Mesendoderm (in vitro differentiated cells): ENCODE results near the gene TEX28.

Experiments
- DNase-seq: peaks from one replicate; pipeline ENCODE4 v3.0.0; 2013
- H2AK5ac ChIP-seq: 2 replicates; pipeline ENCODE4 v1.6.1; 2013; ENCODE audit warnings: low read length, inconsistent platforms
- H2BK120ac ChIP-seq: 2 replicates; pipeline ENCODE4 v1.6.1; 2013; ENCODE audit warnings: low read depth, mild to moderate bottlenecking, low read length, moderate library complexity, mixed read lengths
- H2BK15ac ChIP-seq: replicated peaks from 2 replicates; pipeline ENCODE4 v1.6.1; 2013; ENCODE audit warnings: low read depth, mild to moderate bottlenecking, moderate library complexity
- H2BK5ac ChIP-seq: 2 replicates; pipeline ENCODE4 v1.6.1; 2013; ENCODE audit warnings: low read length, inconsistent platforms
- H3K18ac ChIP-seq: 2 replicates; pipeline ENCODE4 v1.6.1; 2013; ENCODE audit warnings: mild to moderate bottlenecking, low read length, mixed read lengths
- H3K23ac ChIP-seq: one replicate; pipeline ENCODE4 v1.6.1; 2013; ENCODE audit warnings: low read length
- H3K27ac ChIP-seq: 2 replicates; pipeline ENCODE4 v1.5.1; 2013; ENCODE audit warnings: low read depth, mild to moderate bottlenecking, inconsistent platforms, low read length, moderate library complexity
- H3K27me3 ChIP-seq: 2 replicates; pipeline ENCODE4 v1.6.1; 2013; ENCODE audit warnings: low read length, control low read depth, mild to moderate bottlenecking, inconsistent platforms; ENCODE audit not compliant: insufficient read depth, poor library complexity
- H3K36me3 ChIP-seq: 2 replicates; pipeline ENCODE4 v1.6.1; 2013; ENCODE audit warnings: low read length, inconsistent platforms; ENCODE audit not compliant: control insufficient read depth, insufficient read depth
- H3K4ac ChIP-seq: one replicate; pipeline ENCODE4 v1.6.1; 2013; ENCODE audit warnings: low read depth, mild to moderate bottlenecking, low read length, moderate library complexity
- H3K4me1 ChIP-seq: 2 replicates; pipeline ENCODE4 v1.6.1; 2013; ENCODE audit warnings: low read depth, low read length, inconsistent platforms; ENCODE audit not compliant: control insufficient read depth
- H3K4me2 ChIP-seq: 2 replicates; pipeline ENCODE4 v1.6.1; 2013; ENCODE audit warnings: low read length
- H3K4me3 ChIP-seq: 2 replicates; pipeline ENCODE4 v1.5.1; 2013; ENCODE audit warnings: mild to moderate bottlenecking, low read length
- H3K56ac ChIP-seq: one replicate; pipeline ENCODE4 v1.6.1; 2013; ENCODE audit warnings: low read length
- H3K79me1 ChIP-seq: 2 replicates; pipeline ENCODE4 v1.6.1; 2013; ENCODE audit warnings: low read length, inconsistent platforms
- H3K79me2 ChIP-seq: 2 replicates; pipeline ENCODE4 v1.6.1; 2013; ENCODE audit warnings: mild to moderate bottlenecking, low read length; ENCODE audit not compliant: control insufficient read depth, insufficient read depth
- H3K9ac ChIP-seq: 2 replicates; pipeline ENCODE4 v1.6.1; 2013; ENCODE audit warnings: low read length, inconsistent platforms
- H4K5ac ChIP-seq: one replicate; pipeline ENCODE4 v1.6.1; 2013; ENCODE audit warnings: low read length
- H4K8ac ChIP-seq: one replicate; pipeline ENCODE4 v1.6.1; 2013; ENCODE audit warnings: low read depth, mild to moderate bottlenecking, control low read depth, low read length, moderate library complexity
- WGBS: extraction: QIAGEN DNeasy Blood & Tissue Kit; methylation state at CpG from one replicate; pipeline ENCODE4 v1.1.7; 2013; ENCODE audit warnings: low lambda C conversion rate, missing lambda C conversion rate; ENCODE audit not compliant: insufficient coverage; ENCODE audit errors: extremely low coverage; 5-methylcytosine and 5-hydroxymethylcytosine counted together

TEX28 gene

DNA sequence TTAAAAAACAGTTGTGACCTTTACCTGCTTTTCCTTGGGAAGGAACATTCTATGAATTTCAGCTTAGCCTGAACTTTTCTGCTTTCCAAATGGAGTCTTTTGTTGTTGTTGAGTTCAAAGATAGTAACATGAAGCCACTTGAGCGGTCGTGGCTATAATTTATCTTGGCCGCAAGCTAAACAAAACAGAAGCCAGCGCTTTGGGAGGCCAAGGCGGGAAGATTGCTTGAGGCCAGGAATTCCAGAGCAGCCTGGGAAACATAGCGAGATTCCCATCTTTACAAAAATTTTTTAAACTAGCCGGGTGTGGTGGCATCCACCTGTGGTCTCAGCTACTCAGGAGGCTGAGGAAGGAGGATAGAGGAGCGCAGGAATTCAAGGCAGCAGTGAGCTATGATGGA, 30.6 kb upstream of the TEX28 start:
- H3K36me3 ChIP-seq, result no peaks in the 10 kb centered on the region
- H3K23ac ChIP-seq, result no peak overlapping the region
- H2BK120ac ChIP-seq, result no peak overlapping the region
- no peak overlapping the region for H3K9ac ChIP-seq
- no peaks in the 10 kb centered on the region for H3K4me1 ChIP-seq
- no peak overlapping the region for H3K18ac ChIP-seq
- no peak overlapping the region for H3K27ac ChIP-seq
- H3K4me2 ChIP-seq, result no peak overlapping the region
- no peak overlapping the region for H2BK5ac ChIP-seq
- no peak overlapping the region for H4K8ac ChIP-seq
- H3K27me3 ChIP-seq, result no peaks in the 10 kb centered on the region
- H3K4ac ChIP-seq, result no peak overlapping the region
- H3K4me3 ChIP-seq, result no peak overlapping the region
- H3K56ac ChIP-seq, result no peak overlapping the region
- DNase-seq, result no peak
- no peak overlapping the region for H2AK5ac ChIP-seq
- H4K5ac ChIP-seq, result no peak overlapping the region
- no peaks in the 10 kb centered on the region for H3K79me2 ChIP-seq
- no peaks in the 10 kb centered on the region for H3K79me1 ChIP-seq
- H2BK15ac ChIP-seq, result no peak overlapping the region
- no CpG with 5 or more reads among the region's 8 CpGs for WGBS

DNA sequence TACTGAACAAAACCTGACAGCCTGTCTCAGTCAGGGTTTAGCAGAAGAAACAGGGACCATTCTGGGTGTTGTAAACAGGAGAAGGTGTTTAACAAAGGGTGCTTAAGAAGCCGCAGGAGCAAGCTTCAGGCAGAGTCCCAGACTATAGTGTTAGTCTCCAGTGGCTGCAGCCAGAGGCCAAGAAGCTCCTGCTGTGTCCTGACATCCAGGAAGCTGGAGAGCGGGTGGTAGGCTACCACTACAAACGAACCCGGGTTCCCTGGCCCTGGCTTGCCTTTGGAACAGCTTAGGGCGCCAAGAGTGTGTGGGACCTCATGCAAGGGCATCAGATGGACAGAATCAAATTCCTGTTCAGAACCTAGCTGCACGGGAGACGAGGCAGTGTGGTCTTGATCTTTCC, 28.6 kb upstream of the TEX28 start:
- Histone ChIP-seq H3K79me2 (no peaks in the 10 kb centered on the region), H3K4me1 (no peaks in the 10 kb centered on the region), H3K4me3 (no peak overlapping the region), H3K4ac (no peak overlapping the region), H3K23ac (no peak overlapping the region), H3K36me3 (no peaks in the 10 kb centered on the region), H3K9ac (no peak overlapping the region), H4K8ac (no peak overlapping the region), H4K5ac (no peak overlapping the region), H2BK120ac (no peak overlapping the region), H3K79me1 (no peaks in the 10 kb centered on the region), H3K27ac (no peak overlapping the region), H3K56ac (no peak overlapping the region), H2AK5ac (no peak overlapping the region), H3K18ac (no peak overlapping the region), H3K4me2 (no peak overlapping the region), H2BK5ac (no peak overlapping the region), H2BK15ac (no peak overlapping the region), H3K27me3 (no peaks in the 10 kb centered on the region)
- no peak for DNase-seq
- no CpG with 5 or more reads among the region's 7 CpGs for WGBS

GRCh38 chrX:154322890-154323289, 28.0 kb upstream of the TEX28 start:
- no peaks in the 10 kb centered on the region for H3K36me3 ChIP-seq
- H3K23ac ChIP-seq, result no peak overlapping the region
- H2BK15ac ChIP-seq, result no peak overlapping the region
- no peak overlapping the region for H3K18ac ChIP-seq
- H3K79me1 ChIP-seq, result no peaks in the 10 kb centered on the region
- H2BK5ac ChIP-seq, result no peak overlapping the region
- no peaks in the 10 kb centered on the region for H3K4me1 ChIP-seq
- no CpG with 5 or more reads among the region's 10 CpGs for WGBS
- H3K27ac ChIP-seq, result no peak overlapping the region
- no peak overlapping the region for H3K9ac ChIP-seq
- H3K79me2 ChIP-seq, result no peaks in the 10 kb centered on the region
- H3K27me3 ChIP-seq, result no peaks in the 10 kb centered on the region
- H2BK120ac ChIP-seq, result no peak overlapping the region
- H4K8ac ChIP-seq, result no peak overlapping the region
- H3K56ac ChIP-seq, result no peak overlapping the region
- no peak overlapping the region for H3K4me2 ChIP-seq
- no peak overlapping the region for H3K4me3 ChIP-seq
- H3K4ac ChIP-seq, result no peak overlapping the region
- no peak overlapping the region for H4K5ac ChIP-seq
- H2AK5ac ChIP-seq, result no peak overlapping the region
- no peak for DNase-seq

GRCh38 chrX:154321594-154321993, 26.7 kb upstream of the TEX28 start:
- Histone ChIP-seq H3K4me3 (no peak overlapping the region), H3K4me1 (no peaks in the 10 kb centered on the region), H2AK5ac (no peak overlapping the region), H3K18ac (no peak overlapping the region), H3K36me3 (no peaks in the 10 kb centered on the region), H2BK15ac (no peak overlapping the region), H3K4ac (no peak overlapping the region), H3K27ac (no peak overlapping the region), H3K9ac (no peak overlapping the region), H2BK5ac (no peak overlapping the region), H4K5ac (no peak overlapping the region), H3K23ac (no peak overlapping the region), H3K27me3 (no peaks in the 10 kb centered on the region), H3K4me2 (no peak overlapping the region), H3K79me1 (no peaks in the 10 kb centered on the region), H3K56ac (no peak overlapping the region), H4K8ac (no peak overlapping the region), H3K79me2 (no peaks in the 10 kb centered on the region), H2BK120ac (no peak overlapping the region)
- no CpG with 5 or more reads among the region's 10 CpGs for WGBS
- no peak for DNase-seq

DNA sequence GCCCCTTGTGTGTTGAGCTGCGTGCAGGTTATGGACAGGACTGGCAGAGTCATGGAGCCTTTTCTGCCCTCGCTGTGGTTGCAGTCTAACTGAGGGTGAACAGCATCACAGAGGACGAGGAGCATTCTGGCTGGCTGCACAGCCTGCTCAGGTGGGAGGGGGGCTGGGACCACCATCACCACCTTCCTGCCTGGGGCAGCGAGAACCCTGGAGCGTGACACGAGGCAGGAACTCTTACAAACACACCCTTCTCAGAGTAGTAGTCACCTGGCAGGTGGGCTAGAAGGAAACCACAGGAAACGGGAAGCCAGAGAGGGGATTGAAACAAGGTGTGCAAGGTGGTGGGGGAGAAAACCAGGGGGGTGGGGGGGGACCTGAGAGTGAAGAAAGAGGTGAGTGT, 26.2 kb upstream of the TEX28 start:
- Histone ChIP-seq H3K79me2 (no peaks in the 10 kb centered on the region), H3K18ac (no peak overlapping the region), H4K5ac (no peak overlapping the region), H3K4ac (no peak overlapping the region), H3K4me2 (no peak overlapping the region), H2AK5ac (no peak overlapping the region), H4K8ac (no peak overlapping the region), H2BK120ac (no peak overlapping the region), H3K56ac (no peak overlapping the region), H3K27me3 (no peaks in the 10 kb centered on the region), H3K23ac (no peak overlapping the region), H3K36me3 (no peaks in the 10 kb centered on the region), H3K27ac (no peak overlapping the region), H2BK5ac (no peak overlapping the region), H3K4me3 (no peak overlapping the region), H3K79me1 (no peaks in the 10 kb centered on the region), H3K4me1 (no peaks in the 10 kb centered on the region), H2BK15ac (no peak overlapping the region), H3K9ac (no peak overlapping the region)
- WGBS, result no CpG with 5 or more reads among the region's 7 CpGs
- DNase-seq, result no peak

DNA sequence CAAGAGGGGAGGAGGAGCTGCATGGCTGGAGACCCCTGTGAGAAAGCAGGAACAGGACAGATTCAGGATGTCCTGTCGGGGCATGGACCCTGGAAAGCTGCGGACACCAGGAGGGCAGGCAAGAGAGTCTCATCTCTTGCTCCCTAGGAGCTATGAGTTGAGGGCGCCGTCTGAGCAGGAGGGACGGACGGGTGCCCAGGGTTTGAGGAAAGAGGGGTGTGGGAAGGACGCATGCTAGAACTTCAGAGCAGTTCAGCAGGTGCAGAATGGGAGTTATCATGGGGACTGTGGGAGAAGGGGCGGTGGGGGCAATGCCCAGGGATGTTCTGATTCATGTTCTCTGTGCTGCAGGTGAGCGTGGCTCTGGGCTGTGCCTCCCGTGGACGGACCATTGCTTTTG, 25.5 kb upstream of the TEX28 start:
- Histone ChIP-seq H3K4me1 (no peaks in the 10 kb centered on the region), H3K18ac (no peak overlapping the region), H3K79me1 (no peaks in the 10 kb centered on the region), H3K79me2 (no peaks in the 10 kb centered on the region), H3K4ac (no peak overlapping the region), H4K8ac (no peak overlapping the region), H3K9ac (no peak overlapping the region), H3K27me3 (no peaks in the 10 kb centered on the region), H3K4me2 (no peak overlapping the region), H3K56ac (no peak overlapping the region), H2BK120ac (no peak overlapping the region), H3K27ac (no peak overlapping the region), H3K23ac (no peak overlapping the region), H3K4me3 (no peak overlapping the region), H2AK5ac (no peak overlapping the region), H2BK5ac (no peak overlapping the region), H4K5ac (no peak overlapping the region), H2BK15ac (no peak overlapping the region), H3K36me3 (no peaks in the 10 kb centered on the region)
- WGBS, result no CpG with 5 or more reads among the region's 11 CpGs
- DNase-seq, result no peak
